ENCODE results near the gene DSTYK. TPM values are rescaled to one million over a fixed set of nuclear protein-coding genes. Genes with fewer than 3 reads are reported as not detected.
A peak's percentile ranks its signal among the peaks of the same experiment; 100 is the strongest.
"Not testable (repeated sequence)": the region's sequence is repeated elsewhere in the genome, so short reads cannot be mapped to it uniquely, and the experiment has no call there.

DSTYK gene
- total and polyA plus RNA-seq, 3 experiments from 2014 or later = 8.6 to 13.4 (median 12.9) TPM

- POLR2A ChIA-PET = no interaction called here
- Mint-ChIP-seq H3K9me3 (no peaks in the 10 kb centered on the region), H3K4me1 (peaks cover 14 to 46% (median 31%) of the 10 kb centered on the region in 3 donors), H3K4me3 (no peak overlapping the region), H3K27ac (no peak overlapping the region), H3K36me3 (peaks cover 9 to 81% (median 31%) of the 10 kb centered on the region in 3 donors), H3K27me3 (no peaks in the 10 kb centered on the region)
- Histone ChIP-seq H3K9me3 (ENCODE audit: low read length) (no peaks in the 10 kb centered on the region), H3K4me1 (ENCODE audit: insufficient read depth, low read length) (peaks cover 28% of the 10 kb centered on the region), H3K27ac (ENCODE audit: low read depth, low read length) (no peak overlapping the region), H3K4me3 (ENCODE audit: low read length) (no peak overlapping the region), H3K36me3 (ENCODE audit: insufficient read depth, low read length) (peaks cover 45% of the 10 kb centered on the region), H3K27me3 (ENCODE audit: insufficient read depth, low read length, poor library complexity, severe bottlenecking) (no peaks in the 10 kb centered on the region)
- CTCF ChIA-PET = interaction anchor here (1.0 kb wide), 1 partner anchor 61 kb away, joined by 3 read pairs; no protein-coding TSS in a partner anchor
- no peak for DNase-seq
Measured at GRCh38 chr1:205168291-205168690, 43.2 kb downstream of the DSTYK start.

GRCh38 chr1:205162301-205162700, 49.2 kb downstream of the DSTYK start:
- H3K27ac ChIP-seq (ENCODE audit: low read depth, low read length) = no peak overlapping the region
- H3K4me1 ChIP-seq (ENCODE audit: insufficient read depth, low read length) = no peaks in the 10 kb centered on the region
- peaks cover 0 to 3% (median under 1%) of the 10 kb centered on the region in 3 donors for H3K4me1 Mint-ChIP-seq
- peaks cover 22 to 90% (median 36%) of the 10 kb centered on the region in 3 donors for H3K36me3 Mint-ChIP-seq
- CTCF ChIA-PET = no interaction called here
- POLR2A ChIA-PET = no interaction called here
- DNase-seq = no peak
- H3K27ac Mint-ChIP-seq = no peak overlapping the region
- no peak overlapping the region for H3K4me3 ChIP-seq (ENCODE audit: low read length)
- H3K9me3 ChIP-seq (ENCODE audit: low read length) = no peaks in the 10 kb centered on the region
- H3K27me3 ChIP-seq (ENCODE audit: insufficient read depth, low read length, poor library complexity, severe bottlenecking) = no peaks in the 10 kb centered on the region
- H3K9me3 Mint-ChIP-seq = no peaks in the 10 kb centered on the region
- H3K4me3 Mint-ChIP-seq = no peak overlapping the region
- H3K36me3 ChIP-seq (ENCODE audit: insufficient read depth, low read length) = peaks cover 66% of the 10 kb centered on the region
- peaks cover 0 to 1% of the 10 kb centered on the region in 2 donors for H3K27me3 Mint-ChIP-seq

GRCh38 chr1:205161076-205161475, 50.4 kb downstream of the DSTYK start:
- peaks cover 0 to 3% (median 0%) of the 10 kb centered on the region in 3 donors for H3K4me1 Mint-ChIP-seq
- ChIA-PET CTCF (interaction anchor here (1.0 kb wide), 1 partner anchor 39 kb away, joined by 3 read pairs; the partner anchor contains the start of gene RBBP5), POLR2A (no interaction called here)
- Histone ChIP-seq H3K36me3 (ENCODE audit: insufficient read depth, low read length) (peaks cover 69% of the 10 kb centered on the region), H3K27me3 (ENCODE audit: insufficient read depth, low read length, poor library complexity, severe bottlenecking) (no peaks in the 10 kb centered on the region), H3K4me1 (ENCODE audit: insufficient read depth, low read length) (no peaks in the 10 kb centered on the region), H3K4me3 (ENCODE audit: low read length) (no peak overlapping the region), H3K27ac (ENCODE audit: low read depth, low read length) (no peak overlapping the region), H3K9me3 (ENCODE audit: low read length) (peaks cover 4% of the 10 kb centered on the region)
- DNase-seq = no peak
- peaks cover 0 to 1% of the 10 kb centered on the region in 2 donors for H3K27me3 Mint-ChIP-seq
- H3K36me3 Mint-ChIP-seq = peaks cover 34 to 91% (median 48%) of the 10 kb centered on the region in 3 donors
- no peak overlapping the region for H3K27ac Mint-ChIP-seq
- H3K4me3 Mint-ChIP-seq = no peak overlapping the region
- peaks cover 0 to 5% (median 4%) of the 10 kb centered on the region in 5 donors for H3K9me3 Mint-ChIP-seq

- H3K4me3 ChIP-seq (ENCODE audit: low read length) = no peak overlapping the region
- no peaks in the 10 kb centered on the region for H3K4me1 ChIP-seq (ENCODE audit: insufficient read depth, low read length)
- Mint-ChIP-seq H3K4me1 (no peaks in the 10 kb centered on the region), H3K4me3 (no peak overlapping the region), H3K27ac (no peak overlapping the region), H3K9me3 (peaks cover 0 to 7% (median 5%) of the 10 kb centered on the region in 5 donors), H3K36me3 (peaks cover 43 to 95% (median 50%) of the 10 kb centered on the region in 3 donors), H3K27me3 (peaks cover 0 to 1% of the 10 kb centered on the region in 2 donors)
- peaks cover 6% of the 10 kb centered on the region for H3K9me3 ChIP-seq (ENCODE audit: low read length)
- ChIA-PET POLR2A (no interaction called here), CTCF (interaction anchor here (1.8 to 2.2 kb wide), 2 partner anchors 16 to 98 kb away, joined by 7 to 8 read pairs; no protein-coding TSS in a partner anchor)
- H3K27me3 ChIP-seq (ENCODE audit: insufficient read depth, low read length, poor library complexity, severe bottlenecking) = no peaks in the 10 kb centered on the region
- peaks cover 75% of the 10 kb centered on the region for H3K36me3 ChIP-seq (ENCODE audit: insufficient read depth, low read length)
- DNase-seq = no peak
- peak overlapping the region; percentile 68 for H3K27ac ChIP-seq (ENCODE audit: low read depth, low read length)
Measured at GRCh38 chr1:205158048-205158616, 53.4 kb downstream of the DSTYK start.

- H3K27ac Mint-ChIP-seq; H3K9me3 ChIP-seq (ENCODE audit: low read length); H3K27me3 ChIP-seq (ENCODE audit: insufficient read depth, low read length, poor library complexity, severe bottlenecking); POLR2A ChIA-PET; H3K4me1 Mint-ChIP-seq; H3K27me3 Mint-ChIP-seq; DNase-seq; H3K4me3 Mint-ChIP-seq; H3K4me3 ChIP-seq (ENCODE audit: low read length); H3K9me3 Mint-ChIP-seq; H3K27ac ChIP-seq (ENCODE audit: low read depth, low read length); CTCF ChIA-PET; H3K4me1 ChIP-seq (ENCODE audit: insufficient read depth, low read length): not testable (repeated sequence)
- peaks cover 41 to 82% (median 43%) of the 10 kb centered on the region in 3 donors for H3K36me3 Mint-ChIP-seq
- peaks cover 56% of the 10 kb centered on the region for H3K36me3 ChIP-seq (ENCODE audit: insufficient read depth, low read length)
Measured at GRCh38 chr1:205155665-205156377, 55.7 kb downstream of the DSTYK start.

GRCh38 chr1:205152505-205152904, 59.0 kb downstream of the DSTYK start:
- peaks cover 40% of the 10 kb centered on the region for H3K36me3 ChIP-seq (ENCODE audit: insufficient read depth, low read length)
- no peak overlapping the region for H3K27ac Mint-ChIP-seq
- CTCF ChIA-PET = interaction anchor here (1.8 kb wide), 1 partner anchor 104 kb away, joined by 7 read pairs; no protein-coding TSS in a partner anchor

GRCh38 chr1:205150651-205151428, 60.7 kb downstream of the DSTYK start:
- CTCF ChIA-PET = interaction anchor here (0.9 to 1.8 kb wide), 4 partner anchors 10 to 462 kb away, joined by 3 to 7 read pairs (median 6); no protein-coding TSS in a partner anchor
- POLR2A ChIA-PET = no interaction called here
- H3K36me3 Mint-ChIP-seq = peaks cover 10 to 79% (median 33%) of the 10 kb centered on the region in 3 donors
- H3K27me3 Mint-ChIP-seq = no peaks in the 10 kb centered on the region
- H3K36me3 ChIP-seq (ENCODE audit: insufficient read depth, low read length) = peaks cover 30% of the 10 kb centered on the region
- H3K27ac ChIP-seq (ENCODE audit: low read depth, low read length) = no peak overlapping the region
- no peaks in the 10 kb centered on the region for H3K27me3 ChIP-seq (ENCODE audit: insufficient read depth, low read length, poor library complexity, severe bottlenecking)
- H3K4me1 ChIP-seq (ENCODE audit: insufficient read depth, low read length) = no peaks in the 10 kb centered on the region
- H3K4me3 ChIP-seq (ENCODE audit: low read length) = no peak overlapping the region
- peak overlapping the region in 1 of 8 donors; percentile 58 for H3K27ac Mint-ChIP-seq
- no peak for DNase-seq
- no peaks in the 10 kb centered on the region for H3K4me1 Mint-ChIP-seq
- H3K9me3 ChIP-seq (ENCODE audit: low read length) = no peaks in the 10 kb centered on the region
- H3K4me3 Mint-ChIP-seq = no peak overlapping the region
- H3K9me3 Mint-ChIP-seq = peaks cover 0 to under 1% (median 0%) of the 10 kb centered on the region in 5 donors

More at GRCh38 chr1:205152505-205152904, 59.0 kb downstream of the DSTYK start:
- POLR2A ChIA-PET = no interaction called here
- no peaks in the 10 kb centered on the region for H3K4me1 Mint-ChIP-seq
- no peak overlapping the region for H3K4me3 Mint-ChIP-seq
- DNase-seq = no peak
- no peaks in the 10 kb centered on the region for H3K27me3 ChIP-seq (ENCODE audit: insufficient read depth, low read length, poor library complexity, severe bottlenecking)
- H3K27me3 Mint-ChIP-seq = no peaks in the 10 kb centered on the region
- peaks cover 26 to 80% (median 45%) of the 10 kb centered on the region in 3 donors for H3K36me3 Mint-ChIP-seq
- H3K27ac ChIP-seq (ENCODE audit: low read depth, low read length) = no peak overlapping the region
- H3K9me3 ChIP-seq (ENCODE audit: low read length) = peaks cover 6% of the 10 kb centered on the region
- H3K4me3 ChIP-seq (ENCODE audit: low read length) = no peak overlapping the region
- H3K4me1 ChIP-seq (ENCODE audit: insufficient read depth, low read length) = no peaks in the 10 kb centered on the region
- H3K9me3 Mint-ChIP-seq = peaks cover 0 to 7% (median 5%) of the 10 kb centered on the region in 5 donors

All from CD8-positive, alpha-beta memory T cell (primary cell).